ENCODE data around the gene SLC26A9. TPM values are rescaled to one million over a fixed set of nuclear protein-coding genes. Genes with fewer than 3 reads are reported as not detected.

SLC26A9 gene
- total and polyA plus RNA-seq, 9 of the 15 experiments (the other 6 are each of a cell fraction or from before 2014, with no cell fraction given), result 0.03 TPM; not detected in 8

GRCh38 chr1:205977402-205978014 lies 34.3 kb upstream of the SLC26A9 start (continued):
- TF ChIP-seq GTF3C2 (IDR thresholded peaks at IDR 0.05; ENCODE audit: borderline replicate concordance, extremely low read depth, insufficient read length) (peak; percentile 15), ERF (CRISPR knock-in tag; IDR thresholded peaks at IDR 0.05) (0 out of 2 replicates have a peak, but pooled peaks have one; percentile 21), STAG1 (CRISPR knock-in tag; IDR thresholded peaks at IDR 0.05; ENCODE audit: borderline replicate concordance) (peak; percentile 91), THAP7 (CRISPR knock-in tag; IDR thresholded peaks at IDR 0.05) (no peak), SMARCA5 (IDR thresholded peaks at IDR 0.05) (peak; percentile 91), EHMT2 (IDR thresholded peaks at IDR 0.05) (no peak), JUN (IDR thresholded peaks at IDR 0.05; ENCODE audit: borderline replicate concordance, low read depth, low read length) (no peak), JUN (CRISPR knock-in tag; IDR thresholded peaks at IDR 0.05; ENCODE audit: borderline replicate concordance) (no peak), RCOR1 (IDR thresholded peaks at IDR 0.05; ENCODE audit: borderline replicate concordance in 1 of 2, low read depth in 2 of 2, low read length in 2 of 2) (peak in 1 of 2 experiments; percentile 59; a peak in 1 of 4 replicates), POLR2AphosphoS2 (IDR thresholded peaks at IDR 0.05; ENCODE audit: low read length) (no peak), RERE (CRISPR knock-in tag; IDR thresholded peaks at IDR 0.05; ENCODE audit: borderline replicate concordance) (no peak), HDAC3 (IDR thresholded peaks at IDR 0.05; ENCODE audit: borderline replicate concordance, partially characterized antibody) (no peak), PHB2 (IDR thresholded peaks at IDR 0.05; ENCODE audit: low read depth) (no peak), HMBOX1 (IDR thresholded peaks at IDR 0.05) (no peak), KLF16 (IDR thresholded peaks at IDR 0.05) (peak; percentile 57; the same call in 1 of the 2 replicates), PCBP1 (IDR thresholded peaks at IDR 0.05; ENCODE audit: low read depth, low read length, poor library complexity, severe bottlenecking) (no peak), KDM1A (IDR thresholded peaks at IDR 0.05) (peak; percentile 56 to 72; a peak in 3 of 4 replicates), ZNF699 (CRISPR knock-in tag; IDR thresholded peaks at IDR 0.05; ENCODE audit: insufficient replicate concordance) (no peak)
